DOHH2 (cell line): ENCODE data around the gene DOK7.

Source experiments
- H3F3A ChIP-seq: fragments of 200-600 bp; sonication (generic), shearing (Covaris generic); 2 replicates; pipeline ENCODE4 v1.6.0; 2016; ENCODE audit warnings: antibody characterized with exemption, mild to moderate bottlenecking; ENCODE audit not compliant: control insufficient read depth, insufficient read depth
- H3K27ac ChIP-seq: fragments of 200-600 bp; sonication (generic); 2 replicates; pipeline ENCODE4 v1.5.1; 2014; ENCODE audit warnings: low read depth, mild to moderate bottlenecking, low read length, moderate library complexity
- H3K27me3 ChIP-seq: fragments of 200-600 bp; sonication (generic); 2 replicates; pipeline ENCODE4 v1.6.1; 2014; ENCODE audit warnings: mild to moderate bottlenecking, low read length, mixed read lengths; ENCODE audit not compliant: control insufficient read depth
- H3K36me3 ChIP-seq: fragments of 200-600 bp; sonication (generic); 2 replicates; pipeline ENCODE4 v1.6.1; 2014; ENCODE audit warnings: mild to moderate bottlenecking, low read length, moderate library complexity, mixed read lengths; ENCODE audit not compliant: control insufficient read depth
- H3K4me1 ChIP-seq: fragments of 200-600 bp; sonication (generic); 2 replicates; pipeline ENCODE4 v1.6.1; 2014; ENCODE audit warnings: mild to moderate bottlenecking, low read length, mixed read lengths; ENCODE audit not compliant: control insufficient read depth
- H3K4me2 ChIP-seq: fragments of 200-600 bp; sonication (generic); 2 replicates; pipeline ENCODE4 v1.6.0; 2014; ENCODE audit warnings: mild to moderate bottlenecking, low read length, moderate library complexity
- H3K4me3 ChIP-seq: fragments of 200-600 bp; sonication (generic); 2 replicates; pipeline ENCODE4 v1.5.1; 2014; ENCODE audit warnings: mild to moderate bottlenecking, low read length, mixed read lengths
- H3K79me2 ChIP-seq: fragments of 200-600 bp; sonication (generic); 2 replicates; pipeline ENCODE4 v1.6.1; 2014; ENCODE audit warnings: mild to moderate bottlenecking, low read length, mixed read lengths; ENCODE audit not compliant: control insufficient read depth
- H3K9me2 ChIP-seq: fragments of 200-600 bp; sonication (generic); replicated peaks from 2 replicates; pipeline ENCODE4 v1.6.1; 2014; ENCODE audit warnings: mild to moderate bottlenecking, low read length, mixed read lengths; ENCODE audit not compliant: control insufficient read depth
- H3K9me3 ChIP-seq: fragments of 200-600 bp; sonication (generic); 2 replicates; pipeline ENCODE4 v1.6.1; 2014; ENCODE audit warnings: antibody characterized with exemption, low read length, mixed read lengths; ENCODE audit not compliant: control insufficient read depth, insufficient read depth
- H4K20me1 ChIP-seq: fragments of 200-600 bp; sonication (generic); 2 replicates; pipeline ENCODE4 v1.6.0; 2014; ENCODE audit warnings: low read depth, mild to moderate bottlenecking, antibody characterized with exemption, low read length, moderate library complexity; ENCODE audit not compliant: control insufficient read depth, insufficient read depth
- CTCF ChIP-seq: fragments of 200-600 bp; sonication (generic); IDR thresholded peaks from one replicate; pipeline ENCODE4 v1.5.1; 2014; ENCODE audit warnings: antibody characterized with exemption, mild to moderate bottlenecking, low read depth, low read length; ENCODE audit not compliant: poor library complexity, severe bottlenecking
- EZH2phosphoT487 ChIP-seq: fragments of 200-600 bp; sonication (generic); IDR thresholded peaks from 2 replicates; pipeline ENCODE4 v1.6.1; 2017; ENCODE audit warnings: borderline replicate concordance, mild to moderate bottlenecking, antibody characterized with exemption, low read length, moderate library complexity, mixed read lengths

Gene DOK7

GRCh38 chr4:3441501-3442459 is 21.3 kb upstream of the DOK7 start, which contains the start of gene HGFAC:
Gene HGFAC (plus strand): TSS chr4:3441968. CDS start chr4:3442002, 34 bp downstream.
- no peaks in the 10 kb centered on the region for H3K9me2 ChIP-seq
- H3K79me2 ChIP-seq, result no peaks in the 10 kb centered on the region
- no peaks in the 10 kb centered on the region for H3F3A ChIP-seq
- TF ChIP-seq CTCF (no peak), EZH2phosphoT487 (no peak)
- no peaks in the 10 kb centered on the region for H3K4me1 ChIP-seq
- H3K36me3 ChIP-seq, result no peaks in the 10 kb centered on the region
- H3K9me3 ChIP-seq, result no peaks in the 10 kb centered on the region
- H3K4me3 ChIP-seq, result no peak within 1 kb of the TSS
- H4K20me1 ChIP-seq, result no peaks in the 10 kb centered on the region
- no peak within 1 kb of the TSS for H3K27ac ChIP-seq
- no peaks in the 10 kb centered on the region for H3K27me3 ChIP-seq
- H3K4me2 ChIP-seq, result no peak within 1 kb of the TSS

- no peak overlapping the region for H3K4me2 ChIP-seq
- TF ChIP-seq EZH2phosphoT487, result no peak
- no peak for TF ChIP-seq CTCF
These were observed 20.6 kb upstream of the DOK7 start for GRCh38 chr4:3442460-3442958.

GRCh38 chr4:3442959-3443749 is 20.0 kb upstream of the DOK7 start:
- Histone ChIP-seq H3K36me3 (no peaks in the 10 kb centered on the region), H3K9me2 (no peaks in the 10 kb centered on the region), H3K27me3 (no peaks in the 10 kb centered on the region), H3K4me2 (peak overlapping the region; percentile 6; the same call in 1 of the 2 replicates), H3K4me3 (no peak overlapping the region), H3K79me2 (no peaks in the 10 kb centered on the region), H3F3A (no peaks in the 10 kb centered on the region), H3K9me3 (no peaks in the 10 kb centered on the region), H4K20me1 (no peaks in the 10 kb centered on the region), H3K4me1 (no peaks in the 10 kb centered on the region), H3K27ac (no peak overlapping the region)
- TF ChIP-seq CTCF (peak; percentile 95), EZH2phosphoT487 (no peak)

More at GRCh38 chr4:3442460-3442958, 20.6 kb upstream of the DOK7 start:
- Histone ChIP-seq H3K27ac (no peak overlapping the region), H3K79me2 (no peaks in the 10 kb centered on the region), H3K36me3 (no peaks in the 10 kb centered on the region), H3K4me1 (no peaks in the 10 kb centered on the region), H3K9me3 (no peaks in the 10 kb centered on the region), H3K4me3 (no peak overlapping the region), H3F3A (no peaks in the 10 kb centered on the region), H4K20me1 (no peaks in the 10 kb centered on the region), H3K9me2 (no peaks in the 10 kb centered on the region), H3K27me3 (no peaks in the 10 kb centered on the region)
